GM21381 (cell line): Measurements from ENCODE around the gene CRLF3.
"Not testable (repeated sequence)": the region's sequence is repeated elsewhere in the genome, so short reads cannot be mapped to it uniquely, and the experiment has no call there.

Experiments used
- ATAC-seq: cut with Tn5 transposase; IDR thresholded peaks from one replicate; pipeline ENCODE4 v1.9.1; 2021; ENCODE audit warnings: mild to moderate bottlenecking, moderate library complexity; ENCODE audit not compliant: unreplicated experiment

CRLF3 gene, protein sequence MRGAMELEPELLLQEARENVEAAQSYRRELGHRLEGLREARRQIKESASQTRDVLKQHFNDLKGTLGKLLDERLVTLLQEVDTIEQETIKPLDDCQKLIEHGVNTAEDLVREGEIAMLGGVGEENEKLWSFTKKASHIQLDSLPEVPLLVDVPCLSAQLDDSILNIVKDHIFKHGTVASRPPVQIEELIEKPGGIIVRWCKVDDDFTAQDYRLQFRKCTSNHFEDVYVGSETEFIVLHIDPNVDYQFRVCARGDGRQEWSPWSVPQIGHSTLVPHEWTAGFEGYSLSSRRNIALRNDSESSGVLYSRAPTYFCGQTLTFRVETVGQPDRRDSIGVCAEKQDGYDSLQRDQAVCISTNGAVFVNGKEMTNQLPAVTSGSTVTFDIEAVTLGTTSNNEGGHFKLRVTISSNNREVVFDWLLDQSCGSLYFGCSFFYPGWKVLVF

DNA sequence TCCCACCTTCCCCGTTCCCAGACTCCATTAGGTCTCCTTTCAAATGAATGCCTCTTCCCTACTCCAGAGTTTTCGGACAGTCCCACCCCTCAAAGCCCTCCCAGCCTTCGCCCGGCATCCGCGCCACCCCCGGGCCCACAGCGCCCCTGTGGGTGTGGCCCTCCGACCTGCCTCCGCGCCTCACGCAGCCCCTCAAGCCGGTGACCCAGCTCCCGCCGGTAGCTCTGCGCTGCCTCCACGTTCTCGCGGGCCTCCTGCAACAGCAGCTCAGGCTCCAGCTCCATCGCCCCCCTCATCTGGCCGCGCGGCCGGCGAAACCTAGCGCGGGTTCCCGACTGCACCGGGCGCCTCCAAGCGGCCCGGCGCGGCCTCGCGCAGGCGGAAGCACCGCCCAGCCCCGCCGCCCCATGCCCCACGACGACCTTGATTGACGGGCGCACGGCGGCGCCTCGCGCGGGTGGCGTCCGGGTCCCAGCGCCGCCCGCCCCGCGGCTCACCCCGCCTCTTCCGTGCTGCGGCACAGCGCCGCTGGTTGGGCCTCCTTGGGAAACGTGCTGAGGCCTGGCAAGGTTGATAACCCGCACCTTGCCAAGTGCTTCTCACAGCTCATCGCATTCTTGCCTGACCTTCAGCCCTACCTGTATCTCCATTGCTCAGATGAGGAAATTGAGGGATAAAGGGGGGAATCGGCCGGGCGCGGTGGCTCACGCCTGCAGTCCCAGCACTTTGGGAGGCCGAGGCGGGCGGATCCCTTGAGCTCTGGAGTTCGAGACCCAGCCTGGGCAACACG lies at the start of gene CRLF3:
Gene CRLF3 (minus strand): TSS at position 337 of the 790 bp plus-strand sequence. CDS start 41 bp downstream, at position 296.
- ATAC-seq, result peak; percentile 87

DNA sequence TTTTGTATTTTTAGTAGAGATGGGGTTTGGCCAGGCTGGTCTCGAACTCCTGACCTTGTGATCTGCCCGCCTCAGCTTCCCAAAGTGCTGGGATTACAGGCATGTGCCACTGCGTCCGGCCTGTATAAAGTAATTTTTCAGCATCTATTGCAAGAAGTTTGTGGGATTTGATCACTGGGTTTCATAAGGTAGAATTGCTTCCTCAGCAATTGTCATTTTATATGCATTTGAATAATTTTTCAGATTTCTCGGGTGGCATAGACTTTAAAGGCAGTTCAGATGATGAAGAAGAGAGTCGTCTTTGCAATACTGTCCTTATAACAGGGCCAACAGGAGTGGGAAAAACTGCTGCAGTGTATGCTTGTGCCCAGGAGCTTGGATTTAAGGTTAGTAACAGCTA lies 44.5 kb upstream of the CRLF3 start:
- ATAC-seq, result no peak

DNA sequence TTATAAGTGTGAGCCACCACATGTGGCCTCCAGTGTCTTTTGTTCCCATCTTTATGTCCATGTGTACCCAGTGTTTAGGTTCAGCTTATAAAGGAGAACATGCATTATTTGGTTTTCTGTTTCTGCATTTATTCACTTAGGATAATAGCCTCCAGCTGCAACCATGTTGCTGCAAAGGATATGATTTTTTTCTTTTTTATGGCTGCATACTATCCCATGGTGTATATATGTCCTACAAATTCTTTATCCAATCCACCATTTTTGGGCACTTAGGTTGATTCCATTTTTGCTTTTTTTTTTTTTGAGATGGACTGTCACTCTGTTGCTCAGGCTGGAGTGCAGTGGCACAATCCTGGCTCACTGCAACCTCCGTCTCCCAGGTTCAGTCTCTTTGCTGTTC lies 40.1 kb upstream of the CRLF3 start:
- ATAC-seq, result no peak

DNA sequence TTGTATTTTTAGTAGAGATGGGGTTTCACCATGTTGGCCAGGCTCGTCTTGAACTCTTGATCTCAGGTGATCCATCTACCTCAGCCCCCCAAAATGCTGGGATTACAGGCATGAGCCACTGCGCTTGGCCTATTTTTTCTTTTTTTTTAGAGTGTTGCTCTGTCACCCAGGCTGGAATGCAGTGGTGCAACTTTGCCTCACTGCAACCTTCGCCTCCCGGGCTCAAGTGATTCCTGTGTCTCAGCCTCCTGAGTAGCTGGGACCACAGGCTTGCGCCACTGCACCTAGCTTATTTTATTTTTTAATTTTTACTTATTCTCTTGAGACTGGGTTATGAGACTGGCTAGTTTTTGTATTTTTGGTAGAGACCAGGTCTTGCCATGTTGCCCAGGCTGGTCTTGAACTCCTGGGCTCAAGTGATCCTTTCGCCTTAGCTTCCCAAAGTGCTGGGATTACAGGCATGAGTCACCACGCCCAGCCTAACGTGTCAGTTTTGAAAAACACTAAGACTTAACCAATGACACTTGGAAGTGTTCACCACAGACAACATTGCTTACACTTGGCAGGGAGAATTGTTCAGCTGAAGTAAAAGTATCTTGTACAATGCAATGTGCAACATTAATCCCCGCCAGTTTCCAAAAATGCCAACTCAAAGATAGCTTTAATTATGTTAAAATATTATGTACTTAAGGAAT lies 34.2 kb upstream of the CRLF3 start:
- ATAC-seq, result no peak

DNA sequence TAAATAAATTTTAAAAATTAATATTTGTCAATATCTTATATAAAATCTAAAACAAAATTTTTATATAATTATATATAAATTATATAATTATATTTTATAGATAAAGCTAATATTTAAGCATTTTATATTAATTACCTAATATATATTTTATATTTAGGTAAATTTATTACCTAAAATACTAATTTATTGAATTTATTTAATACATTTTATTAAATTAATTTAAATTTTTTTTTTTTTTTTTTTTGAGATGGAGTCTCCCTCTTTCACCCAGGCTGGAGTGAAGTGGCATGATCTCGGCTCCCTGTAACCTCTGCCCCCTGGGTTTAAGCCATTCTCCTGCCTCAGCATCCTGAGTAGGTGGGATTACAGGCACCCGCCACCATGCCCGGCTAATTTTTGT lies 29.7 kb upstream of the CRLF3 start:
- no peak for ATAC-seq

DNA sequence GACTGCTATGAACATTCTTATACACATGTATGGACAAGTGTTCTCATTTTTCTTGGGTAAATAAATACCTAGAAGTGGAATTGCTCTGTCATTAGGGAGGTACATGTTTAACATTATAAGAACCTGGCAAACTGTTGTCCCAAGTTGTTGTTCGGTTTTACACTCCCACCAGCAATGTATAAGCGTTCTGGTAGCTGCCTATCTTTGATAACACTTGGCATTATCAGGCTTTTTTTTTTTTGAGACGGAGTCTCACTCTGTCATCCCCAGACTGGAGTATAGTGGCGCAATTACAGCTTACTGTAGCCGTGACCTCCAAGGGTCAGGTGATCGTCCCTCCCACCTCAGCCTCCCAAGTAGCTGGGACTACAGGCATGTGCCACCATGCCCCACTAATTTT lies 23.5 kb upstream of the CRLF3 start:
- ATAC-seq, result no peak

DNA sequence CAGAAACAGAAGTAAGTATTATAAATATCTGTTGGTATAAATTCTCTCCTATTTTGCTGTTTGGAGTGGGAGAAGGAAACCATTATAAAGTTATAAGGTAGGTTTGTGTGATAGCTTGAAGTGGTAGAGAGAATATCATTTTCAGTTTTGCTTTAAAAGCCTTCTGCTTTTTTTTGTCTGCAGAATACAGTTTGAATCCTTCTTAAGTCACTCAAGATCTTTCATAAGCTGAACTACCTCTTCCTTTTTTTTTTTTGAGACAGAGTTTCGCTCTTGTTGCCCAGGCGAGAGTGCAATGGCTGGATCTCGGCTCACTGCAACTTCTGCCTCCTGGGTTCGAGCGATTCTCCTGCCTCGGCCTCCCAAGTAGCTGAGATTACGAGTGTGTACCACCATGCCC lies 16.3 kb upstream of the CRLF3 start:
- ATAC-seq, result no peak

DNA sequence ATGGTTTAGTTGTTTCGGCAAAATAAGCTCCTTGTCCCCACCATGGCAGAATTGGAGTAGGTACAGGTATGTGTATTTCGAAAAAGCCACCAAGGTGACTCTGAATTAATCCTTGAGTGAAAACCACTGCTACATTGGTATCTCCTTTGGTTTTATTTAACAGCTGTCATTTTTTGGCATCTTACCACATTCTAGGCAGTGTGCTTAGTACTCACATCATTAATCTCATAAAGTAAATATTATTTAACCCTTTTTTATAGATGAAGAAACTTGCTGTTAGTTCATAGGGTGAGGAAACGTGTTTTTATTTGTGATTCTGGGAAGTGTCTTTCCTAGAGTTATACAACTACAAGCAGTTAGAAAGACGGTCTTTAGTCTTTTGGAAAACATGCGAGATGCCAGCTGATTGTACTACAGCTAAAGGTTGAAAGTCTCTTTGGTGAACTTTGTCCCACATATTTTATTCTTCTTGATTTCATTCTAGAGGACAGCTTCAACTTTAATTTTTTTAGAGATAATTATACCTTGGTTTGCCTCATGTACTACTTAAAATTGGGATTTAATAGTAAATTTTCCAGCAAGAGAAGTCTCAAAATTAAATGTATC lies 13.8 kb upstream of the CRLF3 start:
- ATAC-seq, result no peak

DNA sequence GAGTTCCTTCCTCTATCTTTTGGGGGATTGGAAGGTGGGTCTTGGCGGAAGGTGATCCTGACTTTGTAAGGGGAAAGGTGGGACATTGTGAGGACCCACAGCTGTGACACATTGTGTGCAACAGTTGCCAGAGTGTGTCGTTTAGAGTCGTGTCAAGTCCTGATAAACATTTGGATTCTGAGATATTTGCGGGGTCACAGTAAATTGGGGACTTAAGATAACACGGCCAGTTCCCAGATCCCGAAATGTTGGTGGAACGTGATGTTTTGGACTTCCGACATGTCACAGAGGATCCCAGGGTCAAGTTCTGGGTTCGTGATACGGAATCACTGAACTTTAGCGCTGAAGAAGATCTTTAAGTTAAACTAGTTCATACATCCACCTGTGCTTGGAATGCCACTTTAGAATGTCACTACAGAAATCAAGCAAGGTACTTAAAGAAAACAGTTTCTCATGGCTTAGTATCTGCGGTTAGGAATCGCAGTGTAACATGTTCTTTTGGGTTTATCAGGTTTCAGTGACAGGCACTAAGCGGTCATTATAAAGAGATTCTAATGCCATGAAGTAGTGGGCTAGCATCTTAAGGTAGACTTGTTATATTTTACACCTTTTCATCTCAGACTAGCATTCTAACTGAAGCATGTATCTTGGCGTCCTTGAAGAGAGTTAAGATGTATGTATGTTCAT lies 8.1 kb upstream of the CRLF3 start:
- no peak for ATAC-seq

DNA sequence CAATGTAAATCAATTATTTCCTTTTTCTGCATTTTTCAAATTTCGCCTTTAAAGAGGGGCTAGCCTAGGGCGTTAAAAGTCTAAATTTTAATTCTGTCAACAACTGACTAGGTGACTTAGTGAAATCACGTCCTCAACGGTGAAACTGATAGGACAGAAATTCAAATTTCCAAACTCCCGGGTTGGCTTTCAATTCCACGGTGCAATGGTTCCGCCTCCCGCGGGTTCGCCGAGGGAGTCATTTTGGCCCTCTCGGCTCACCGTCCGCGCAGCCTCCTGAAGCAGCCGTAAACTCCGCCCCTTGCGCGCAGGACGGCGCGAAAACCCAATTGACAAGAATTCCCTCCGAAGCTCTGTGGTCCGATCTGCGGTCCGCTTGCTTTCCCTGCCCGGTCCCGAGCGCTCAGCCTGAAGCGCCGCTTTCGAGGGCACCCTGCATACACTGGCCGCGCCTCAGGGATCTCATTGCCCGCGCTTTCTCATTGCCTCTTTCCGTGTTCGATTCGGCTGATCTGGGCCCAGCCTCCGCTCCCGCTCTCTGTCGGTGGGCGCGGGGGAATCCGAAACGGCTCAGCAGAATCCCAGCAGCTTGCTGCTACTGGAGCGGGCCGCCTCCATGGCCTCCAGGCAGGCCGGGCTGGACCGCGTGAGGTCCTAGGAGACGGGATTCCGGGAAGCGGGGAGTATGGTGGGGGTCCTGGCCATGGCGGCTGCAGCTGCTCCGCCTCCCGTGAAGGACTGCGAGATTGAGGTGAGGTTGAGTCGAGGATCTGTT lies 7.4 kb upstream of the CRLF3 start, which contains the start of gene ATAD5:
Gene ATAD5 (plus strand): TSS at position 304 of the 775 bp plus-strand sequence. CDS start 382 bp downstream, at position 686.
- peak; percentile 77 for ATAC-seq

DNA sequence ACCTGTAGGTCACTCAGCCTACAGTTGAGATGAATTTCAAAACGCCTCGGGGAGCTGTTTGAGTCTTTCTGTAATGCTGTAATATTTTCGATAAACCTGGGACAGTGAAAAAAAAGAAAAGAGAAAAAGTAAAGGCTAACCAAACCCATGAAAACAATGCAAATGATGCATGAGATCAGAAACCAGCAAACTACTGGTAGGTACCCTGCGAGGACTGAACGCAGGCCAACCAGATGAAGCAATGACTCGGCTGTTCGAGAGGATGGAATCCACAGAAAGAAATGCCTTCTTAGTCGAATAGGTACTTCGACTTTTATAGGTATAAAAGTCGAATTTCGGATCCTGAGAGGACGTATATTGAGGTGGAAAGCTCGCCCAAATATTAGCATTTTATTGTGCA lies 6.8 kb upstream of the CRLF3 start:
- no peak for ATAC-seq

DNA sequence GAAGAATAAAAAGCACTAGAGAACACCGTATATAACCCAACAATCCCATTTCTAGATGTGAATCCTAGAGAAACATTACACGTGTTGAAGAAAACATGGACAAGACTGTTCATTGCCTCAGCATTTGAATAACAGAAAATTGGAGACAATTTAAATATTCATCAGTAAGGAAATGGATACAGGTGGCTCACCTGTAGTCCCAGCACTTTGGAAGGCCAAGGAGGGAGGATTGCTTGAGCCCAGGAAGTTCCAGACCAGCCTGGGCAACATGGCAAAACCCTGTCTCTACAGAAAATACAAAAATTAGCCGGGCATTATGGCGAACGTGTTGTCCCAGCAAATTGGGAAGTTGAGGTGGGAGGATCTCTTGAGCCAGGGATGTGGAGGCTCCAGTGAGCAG lies 4.5 kb upstream of the CRLF3 start:
- ATAC-seq, result no peak

DNA sequence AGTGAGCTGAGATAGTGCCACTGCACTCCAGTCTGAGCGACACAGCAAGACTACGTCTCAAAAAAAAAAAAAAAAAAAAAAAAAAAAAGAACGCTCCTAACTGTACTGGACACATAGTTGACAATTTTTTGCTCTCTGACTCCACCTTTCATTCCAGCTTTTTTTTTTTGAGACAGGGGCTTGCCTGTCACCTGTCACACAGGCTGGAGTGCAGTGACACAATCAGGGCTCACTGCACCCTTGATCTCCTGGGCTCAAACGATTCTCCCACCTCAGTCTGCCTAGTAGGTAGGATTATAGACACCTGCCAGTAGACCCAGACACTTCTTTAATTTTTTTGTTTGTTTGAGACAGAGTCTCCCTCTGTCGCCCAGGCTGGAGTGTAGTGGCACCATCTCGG lies 2.6 kb upstream of the CRLF3 start:
- ATAC-seq, result no peak

DNA sequence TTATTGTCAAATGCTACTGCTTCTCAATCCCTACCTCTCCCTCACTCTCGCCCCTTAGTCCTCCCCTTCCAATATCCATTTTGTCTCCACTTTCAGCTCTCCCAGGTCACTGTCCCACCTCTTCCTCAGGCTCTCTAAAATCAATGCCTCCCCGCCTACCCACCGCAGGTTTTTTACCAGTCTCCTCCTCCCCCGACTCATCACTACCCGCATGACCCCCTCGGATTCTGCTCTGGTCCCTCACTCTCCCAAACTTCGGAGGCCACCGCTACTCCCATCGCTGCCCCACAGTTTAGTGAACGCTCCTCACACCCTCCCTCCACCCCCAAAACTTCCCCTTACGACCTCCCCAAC lies 513 bp downstream of the CRLF3 start:
- peak; percentile 4 for ATAC-seq

DNA sequence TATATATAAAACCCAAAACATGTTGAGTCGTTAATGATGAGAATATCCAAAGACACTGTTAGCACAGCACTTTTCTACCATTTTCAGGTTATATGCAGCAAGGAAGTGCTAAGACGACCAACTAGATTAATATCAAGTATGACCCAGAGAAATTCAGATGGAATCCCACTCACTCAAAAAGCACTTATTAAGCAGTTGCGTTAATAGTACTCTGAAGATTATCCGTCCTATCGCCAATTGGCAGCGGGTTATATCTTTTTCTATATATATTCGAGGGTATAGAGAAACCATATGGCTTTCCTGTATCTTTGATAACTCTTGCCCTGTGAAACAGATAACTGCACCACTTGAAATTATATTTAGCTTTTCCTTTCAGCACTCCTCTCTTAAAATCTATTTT lies 1.1 kb downstream of the CRLF3 start:
- ATAC-seq, result no peak

DNA sequence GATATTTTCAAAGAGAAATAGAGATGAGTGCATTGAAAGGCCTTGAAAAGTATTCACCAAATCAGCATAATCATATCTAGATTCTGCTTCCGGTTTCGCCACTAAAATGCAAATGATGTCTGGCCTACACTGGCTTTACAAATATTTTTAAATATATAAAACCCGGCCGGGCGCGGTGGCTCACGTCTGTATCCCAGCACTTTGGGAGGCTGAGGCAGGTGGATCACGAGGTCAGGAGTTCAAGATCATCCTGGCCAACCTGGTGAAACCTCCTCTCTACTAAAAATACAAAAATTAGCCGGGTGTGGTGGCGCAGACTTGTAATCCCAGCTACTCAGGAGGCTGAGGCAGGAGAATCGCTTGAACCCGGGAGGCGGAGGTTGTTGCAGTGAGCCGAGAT lies 1.6 kb downstream of the CRLF3 start:
- ATAC-seq, result not testable (repeated sequence)

DNA sequence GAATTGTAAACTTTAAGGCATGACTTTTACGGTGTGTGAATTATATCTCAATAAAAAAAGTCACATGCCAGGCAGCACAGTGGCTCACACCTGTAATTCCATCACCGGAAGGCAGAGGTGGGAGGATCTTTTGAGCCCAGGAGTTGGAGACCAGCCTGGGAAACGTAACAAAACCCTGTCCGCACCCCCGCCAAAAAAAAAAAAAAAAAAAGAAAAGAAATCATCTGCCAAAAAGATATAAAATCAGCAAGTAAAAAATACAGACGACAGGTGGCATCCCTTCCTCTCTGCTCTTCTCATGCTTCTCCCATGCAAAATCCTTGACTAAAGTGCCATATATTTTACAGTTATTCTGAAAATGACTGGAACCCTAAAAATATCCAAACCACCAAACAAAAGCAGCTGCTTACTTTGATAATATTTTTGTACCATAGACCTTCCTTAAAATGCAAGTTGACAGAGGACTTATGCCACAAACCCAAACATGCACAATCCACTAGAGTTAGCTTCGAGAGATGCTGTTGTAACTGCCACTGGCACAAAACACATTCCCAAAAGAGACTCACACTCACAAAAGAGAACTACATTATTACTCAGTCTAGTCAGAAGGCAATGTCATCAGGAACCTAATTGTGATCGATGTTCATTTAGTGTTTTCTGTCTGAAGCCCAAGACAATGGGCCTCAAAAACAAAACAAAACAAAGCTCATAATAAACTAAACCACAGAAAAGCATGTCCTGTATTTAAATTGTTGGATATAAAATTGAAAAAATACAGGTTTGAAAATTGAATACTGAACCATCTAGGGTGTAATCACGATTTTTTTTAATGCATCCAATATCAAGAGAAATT lies 2.4 kb downstream of the CRLF3 start:
- no peak for ATAC-seq

DNA sequence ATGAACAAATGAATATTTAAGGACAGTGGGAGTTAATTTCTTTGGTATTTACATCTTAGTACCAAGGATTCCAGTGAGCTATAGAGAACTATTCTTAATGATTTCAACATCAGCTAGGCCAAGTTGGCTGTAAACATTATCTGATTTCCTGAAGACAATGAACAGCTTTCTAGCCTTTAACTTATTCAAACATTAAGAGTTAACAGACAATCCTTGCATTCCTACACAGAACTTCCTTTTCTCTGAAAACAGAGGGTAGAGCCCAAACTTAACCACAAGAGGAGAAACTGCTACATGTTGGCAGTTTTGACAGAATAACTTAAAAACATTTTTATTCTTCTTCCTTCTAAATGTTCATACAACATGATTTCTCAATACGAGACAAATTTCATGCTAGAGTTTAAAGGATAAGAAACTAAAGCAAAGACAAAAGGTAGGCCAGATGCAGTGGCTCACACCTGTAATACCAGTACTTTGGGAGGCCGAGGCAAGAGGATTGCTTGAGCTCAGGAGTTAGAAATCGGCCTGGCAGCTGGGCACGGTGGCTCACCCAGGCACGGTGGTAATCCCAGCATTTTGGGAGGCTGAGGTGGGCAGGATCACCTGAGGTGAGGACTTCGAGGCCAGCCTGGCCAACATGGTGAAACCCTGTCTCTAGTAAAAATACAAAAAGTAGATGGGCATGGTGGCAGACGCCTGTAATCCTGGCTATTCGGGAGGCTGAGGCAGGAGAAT lies 4.4 kb downstream of the CRLF3 start:
- no peak for ATAC-seq
